GM18873 (cell line): ENCODE results near the gene PRR35.

Experiments used
- ATAC-seq: cut with Tn5 transposase; IDR thresholded peaks from one replicate; pipeline ENCODE4 v1.9.1; 2021; ENCODE audit warnings: mild to moderate bottlenecking, moderate library complexity, moderate number of reproducible peaks; ENCODE audit not compliant: unreplicated experiment, low FRiP score

PRR35 gene

DNA sequence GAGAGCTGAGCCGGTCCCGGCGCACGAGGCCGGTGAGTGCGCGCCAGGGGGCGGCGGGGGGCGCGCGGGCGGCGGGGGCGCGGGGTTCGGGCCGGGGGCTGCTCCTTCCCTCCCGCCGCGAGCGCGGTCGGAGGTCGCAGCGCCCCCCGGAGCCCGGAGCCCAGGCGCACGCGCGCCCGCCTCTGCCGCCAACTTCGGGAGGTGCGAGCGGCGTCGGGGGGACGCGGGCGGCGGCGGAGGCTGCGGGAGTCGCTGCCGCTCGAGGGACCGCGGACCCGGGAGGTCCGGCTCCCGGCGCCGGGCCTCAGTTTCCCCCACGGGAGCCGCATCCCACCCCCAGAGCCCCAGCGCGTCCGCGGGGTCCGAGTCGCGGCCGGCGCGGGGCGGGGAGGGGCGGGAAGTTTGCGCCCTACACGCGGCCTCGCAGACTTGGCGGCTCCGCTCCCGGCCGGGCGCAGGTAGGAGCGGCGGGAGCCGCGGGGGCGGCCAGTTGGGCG, at the start of gene PRR35:
Gene PRR35 (plus strand): TSS at position 191 of the 497 bp plus-strand sequence. CDS start 2,901 bp downstream, outside the sequence.
- ATAC-seq, result no peak

DNA sequence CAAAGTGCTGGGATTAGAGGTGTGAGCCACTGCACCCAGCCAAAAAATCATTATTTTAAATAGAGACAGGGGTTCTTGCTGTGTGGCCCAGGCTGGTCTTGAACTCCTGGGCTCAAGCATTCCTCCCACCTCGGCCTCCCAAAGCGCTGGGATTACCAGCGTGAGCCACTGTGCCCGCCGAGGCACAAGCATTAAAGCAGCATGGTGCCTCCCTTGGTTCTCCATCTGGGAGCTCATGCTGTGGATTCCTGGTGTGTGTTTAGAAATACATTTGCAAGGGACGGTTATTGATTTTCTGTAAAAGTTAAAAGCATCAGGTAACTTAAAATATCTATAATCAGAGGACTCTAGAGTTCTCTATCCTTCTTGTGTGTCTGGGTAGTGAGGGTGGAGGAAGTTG, 47.4 kb upstream of the PRR35 start:
- ATAC-seq, result no peak

DNA sequence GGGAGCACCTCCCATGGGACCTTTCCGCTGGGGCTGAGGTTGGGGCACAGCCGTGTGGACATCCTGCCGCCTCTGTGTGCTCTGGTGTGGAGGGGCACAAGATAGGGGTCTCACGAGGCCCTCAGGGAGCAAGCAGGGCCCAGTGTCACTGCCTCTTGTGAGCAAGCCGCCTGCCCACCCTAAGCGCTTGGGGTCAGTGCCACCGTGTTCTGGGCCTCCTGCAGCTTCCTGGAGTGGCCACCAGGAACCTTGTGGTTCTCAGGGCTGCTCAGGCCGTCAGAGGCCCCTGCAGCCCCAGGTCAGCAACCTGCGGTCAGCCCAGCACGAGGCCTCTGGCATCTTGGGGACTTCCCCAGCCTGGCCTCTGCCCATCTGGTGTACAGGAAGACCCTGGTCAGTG, 46.2 kb upstream of the PRR35 start:
- no peak for ATAC-seq

DNA sequence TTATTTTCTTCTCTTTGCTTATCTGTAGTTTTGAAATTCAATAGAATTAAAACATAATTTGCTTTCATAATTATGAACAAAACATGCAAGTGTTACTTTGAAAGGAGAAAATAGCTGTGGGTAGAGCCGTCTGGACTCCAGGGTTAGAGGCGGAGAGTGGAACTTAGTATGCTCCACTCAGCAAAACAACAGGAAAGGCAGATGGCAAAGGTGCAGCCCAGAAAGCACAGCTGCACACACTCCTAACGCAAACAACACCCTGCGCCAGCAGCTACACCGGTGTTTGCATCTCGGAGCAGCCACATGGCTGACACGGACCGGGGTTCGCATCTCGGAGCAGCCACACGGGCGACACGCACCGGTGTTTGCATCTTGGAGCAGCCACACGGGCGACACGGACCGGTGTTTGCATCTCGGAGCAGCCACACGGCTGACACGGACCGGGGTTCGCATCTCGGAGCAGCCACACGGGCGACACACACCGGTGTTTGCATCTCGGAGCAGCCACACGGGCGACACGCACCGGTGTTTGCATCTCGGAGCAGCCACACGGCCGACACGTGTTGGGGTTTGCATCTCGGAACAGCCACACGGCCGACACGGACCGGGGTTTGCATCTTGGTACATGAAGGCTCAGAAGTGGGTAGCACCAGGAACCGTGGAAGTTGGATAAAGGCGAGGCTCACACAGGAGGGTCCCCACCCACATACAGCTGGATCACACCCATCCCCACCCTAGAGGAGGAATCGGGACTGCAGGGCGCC, 44.8 kb upstream of the PRR35 start:
- no peak for ATAC-seq

DNA sequence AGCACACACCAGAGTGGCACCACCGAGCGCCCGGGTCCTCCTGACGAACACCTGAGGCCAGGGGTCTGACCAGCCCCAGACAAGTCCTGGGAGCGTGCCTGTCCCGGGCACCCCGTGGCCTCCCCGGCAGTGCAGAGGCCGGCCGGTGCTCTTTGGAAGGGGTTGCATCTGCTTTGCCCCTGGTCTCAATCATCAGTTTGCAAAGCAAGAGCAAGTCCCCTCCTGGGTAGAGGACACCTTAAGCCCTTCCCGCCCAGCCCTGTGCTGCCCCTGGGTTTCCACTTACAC, 44.3 kb upstream of the PRR35 start:
- no peak for ATAC-seq

DNA sequence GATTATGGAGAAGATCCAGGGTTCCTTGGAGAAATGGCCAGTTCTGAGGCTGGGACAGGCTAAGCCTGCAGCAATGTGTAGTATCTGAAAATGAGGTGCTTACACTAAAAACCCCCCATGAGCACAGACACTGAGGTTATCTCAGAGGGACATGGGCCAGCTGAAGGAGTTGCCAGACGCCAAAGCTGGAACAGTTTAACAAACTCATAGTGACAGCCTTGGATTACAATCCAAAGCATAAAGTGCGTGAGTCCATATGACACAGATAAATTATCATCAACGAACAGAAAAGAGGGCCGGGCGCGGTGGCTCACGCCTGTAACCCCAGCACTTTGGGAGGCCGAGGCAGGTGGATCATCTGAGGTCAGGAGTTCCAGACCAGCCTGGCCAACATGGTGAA, 43.9 kb upstream of the PRR35 start:
- no peak for ATAC-seq

DNA sequence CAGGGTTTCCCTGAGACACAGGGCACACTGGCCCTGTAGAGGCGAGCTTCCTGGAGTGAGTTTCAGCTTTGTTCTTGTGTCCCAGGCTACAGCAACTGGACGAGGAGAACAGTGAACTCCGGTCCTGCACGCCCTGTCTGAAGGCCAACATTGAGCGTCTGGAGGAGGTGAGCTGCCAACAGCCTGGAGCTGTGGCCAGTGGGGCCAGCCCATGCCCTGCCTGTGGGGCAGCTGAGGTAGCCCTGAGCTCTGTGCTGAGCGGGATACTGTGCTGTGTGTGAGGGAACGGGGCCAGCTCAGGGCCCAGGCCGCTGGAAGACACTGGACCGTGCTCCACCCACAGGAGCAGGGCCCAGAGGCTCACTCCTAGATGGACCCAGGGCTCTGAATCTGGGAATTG, 41.3 kb upstream of the PRR35 start:
- ATAC-seq, result no peak

DNA sequence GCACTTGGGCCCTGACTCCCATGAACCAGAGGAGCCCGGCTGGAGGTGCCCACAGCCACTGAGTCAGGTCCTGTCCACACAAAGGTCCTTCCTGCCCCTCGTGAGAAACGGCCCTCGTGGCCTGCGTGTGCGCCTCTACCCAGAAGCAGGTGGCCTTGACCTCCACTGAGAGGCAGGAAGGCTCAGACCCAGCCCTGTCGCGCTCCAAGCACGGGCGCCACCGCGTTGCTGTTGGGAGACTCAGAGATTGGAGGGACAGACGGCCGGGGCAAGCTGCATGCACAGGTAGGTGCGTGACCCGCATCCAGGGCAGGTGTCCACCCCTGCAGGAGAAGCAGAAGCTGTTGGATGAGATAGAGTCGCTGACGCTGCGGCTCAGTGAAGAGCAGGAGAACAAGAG, 40.8 kb upstream of the PRR35 start:
- no peak for ATAC-seq

DNA sequence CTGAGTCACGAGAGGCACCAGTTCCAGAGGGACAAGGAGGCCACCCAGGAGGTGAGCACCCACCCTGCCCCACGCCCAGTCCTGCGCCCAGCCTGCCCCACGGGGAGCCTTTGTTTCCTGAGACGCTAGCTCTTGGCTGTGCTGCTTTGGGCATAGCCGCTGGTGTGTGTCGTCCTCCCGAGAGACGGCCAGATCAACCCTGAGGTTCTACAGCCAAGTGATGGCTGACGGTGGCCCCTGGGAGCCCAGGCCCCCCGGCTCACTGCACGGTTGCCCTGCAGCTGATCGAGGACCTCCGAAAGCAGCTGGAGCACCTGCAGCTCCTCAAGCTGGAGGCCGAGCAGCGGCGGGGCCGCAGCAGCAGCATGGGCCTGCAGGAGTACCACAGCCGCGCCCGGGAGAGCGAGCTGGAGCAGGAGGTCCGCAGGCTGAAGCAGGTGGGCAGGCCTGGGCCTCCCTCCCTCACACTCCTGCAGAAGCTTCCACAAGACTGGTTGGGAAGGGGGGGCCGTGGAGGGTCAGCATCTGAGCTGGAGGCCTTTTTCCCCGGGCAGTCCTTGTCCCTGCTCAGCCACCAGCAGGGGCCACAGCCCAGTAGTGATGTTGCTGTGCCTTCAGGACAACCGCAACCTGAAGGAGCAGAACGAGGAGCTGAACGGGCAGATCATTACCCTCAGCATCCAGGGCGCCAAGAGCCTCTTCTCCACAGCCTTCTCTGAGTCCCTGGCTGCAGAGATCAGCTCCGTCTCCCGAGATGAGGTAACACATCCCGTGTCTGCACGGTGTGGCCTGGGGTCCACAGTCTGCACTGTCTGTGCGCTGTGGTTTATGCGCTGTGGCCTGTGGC, 40.1 kb upstream of the PRR35 start:
- no peak for ATAC-seq

DNA sequence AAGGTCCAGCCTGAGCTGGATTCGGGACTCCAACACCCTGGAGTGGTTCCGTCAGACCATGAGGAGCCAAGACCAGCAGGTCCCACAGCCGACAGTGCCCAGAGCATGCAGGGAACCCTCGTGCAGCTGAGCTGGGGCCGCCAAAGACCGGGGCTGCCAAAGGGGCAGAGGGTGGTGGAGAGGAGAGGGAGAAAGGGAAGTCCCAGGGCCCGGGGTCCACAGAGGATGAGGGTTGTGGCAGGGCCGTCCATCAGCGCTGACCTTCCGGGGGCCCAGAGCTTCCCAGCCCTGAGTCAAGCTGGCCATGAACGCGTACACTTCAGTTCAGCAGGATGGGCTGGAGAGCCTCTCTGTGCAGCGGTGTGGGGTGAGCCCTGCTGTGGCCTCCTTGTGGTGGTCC, 39.3 kb upstream of the PRR35 start:
- ATAC-seq, result no peak

DNA sequence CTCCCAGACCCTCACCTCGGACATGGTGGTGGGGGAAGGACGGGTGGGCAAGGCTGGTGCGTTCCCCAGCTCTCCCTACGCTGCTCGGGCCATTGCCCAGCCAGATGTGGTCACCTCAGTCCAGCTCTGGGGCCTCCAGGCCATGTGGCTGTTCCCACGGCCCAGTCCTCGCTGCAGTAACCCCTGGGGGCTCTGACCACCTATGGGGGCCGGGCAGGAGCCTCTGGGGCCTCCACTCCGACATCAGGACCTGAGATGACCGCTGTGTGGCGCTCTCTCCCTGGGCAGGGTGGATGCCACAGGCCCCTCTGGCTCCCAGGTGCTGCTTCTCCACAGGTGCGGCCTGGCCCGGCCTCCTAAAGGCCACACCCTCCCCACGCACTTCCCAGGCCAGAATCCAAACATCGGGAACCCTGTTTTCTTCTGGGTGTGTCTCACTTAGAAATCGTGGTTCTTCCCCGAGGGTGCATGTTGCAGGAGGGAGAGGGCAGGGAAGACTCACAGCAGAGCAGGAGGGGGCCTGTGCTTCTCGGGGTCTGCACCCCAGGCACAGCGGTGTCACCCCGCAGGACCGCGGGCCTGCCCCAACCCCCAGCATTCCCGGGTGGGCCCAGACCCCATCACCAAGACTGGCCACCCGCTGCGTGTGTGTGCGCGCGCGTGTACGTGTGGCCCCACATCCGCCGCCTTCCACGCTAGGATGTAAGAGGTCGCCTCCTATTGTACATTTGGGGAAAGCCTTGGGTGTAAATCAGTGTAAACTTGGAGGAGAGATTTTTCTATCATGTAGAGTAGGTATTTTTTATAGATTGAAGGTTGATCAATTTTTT, 38.6 kb upstream of the PRR35 start:
- ATAC-seq, result no peak

DNA sequence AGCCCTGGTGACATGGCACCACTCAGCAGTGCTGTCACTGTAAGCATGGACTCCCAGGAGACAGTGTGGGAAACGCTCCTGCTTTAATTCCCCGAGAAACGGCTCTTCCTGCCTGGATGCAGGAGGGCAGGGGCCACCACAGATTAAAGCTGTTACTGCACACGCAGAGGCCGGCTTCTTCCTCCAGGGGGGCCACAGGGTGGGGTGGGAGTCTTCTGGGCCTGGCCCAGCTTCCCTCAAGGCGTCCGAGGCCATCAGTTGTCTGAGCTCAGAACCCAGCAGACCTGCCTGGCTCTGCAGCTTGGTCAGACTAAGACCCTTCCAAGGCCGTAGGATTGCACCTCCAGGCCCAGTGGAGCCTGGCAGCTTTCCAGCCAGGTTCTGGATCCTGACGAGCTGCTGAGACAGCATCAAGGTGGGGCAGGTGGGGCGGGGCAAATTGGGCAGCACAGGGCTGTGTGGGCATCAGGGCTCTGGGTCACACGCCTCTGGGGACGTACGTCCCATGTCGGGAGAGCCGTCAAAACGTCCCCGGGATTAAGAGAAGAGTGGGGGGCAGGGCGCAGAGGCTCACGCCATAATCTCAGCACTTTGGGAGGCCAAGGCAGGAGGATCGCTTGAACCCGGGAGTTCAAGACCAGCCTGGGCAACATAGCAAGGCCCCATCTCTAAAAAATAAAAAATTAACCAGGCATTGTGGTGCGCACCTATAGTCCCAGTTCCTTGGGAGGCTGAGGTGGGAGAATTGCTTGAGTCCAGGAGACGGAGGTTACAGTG, 37.7 kb upstream of the PRR35 start:
- ATAC-seq, result no peak

DNA sequence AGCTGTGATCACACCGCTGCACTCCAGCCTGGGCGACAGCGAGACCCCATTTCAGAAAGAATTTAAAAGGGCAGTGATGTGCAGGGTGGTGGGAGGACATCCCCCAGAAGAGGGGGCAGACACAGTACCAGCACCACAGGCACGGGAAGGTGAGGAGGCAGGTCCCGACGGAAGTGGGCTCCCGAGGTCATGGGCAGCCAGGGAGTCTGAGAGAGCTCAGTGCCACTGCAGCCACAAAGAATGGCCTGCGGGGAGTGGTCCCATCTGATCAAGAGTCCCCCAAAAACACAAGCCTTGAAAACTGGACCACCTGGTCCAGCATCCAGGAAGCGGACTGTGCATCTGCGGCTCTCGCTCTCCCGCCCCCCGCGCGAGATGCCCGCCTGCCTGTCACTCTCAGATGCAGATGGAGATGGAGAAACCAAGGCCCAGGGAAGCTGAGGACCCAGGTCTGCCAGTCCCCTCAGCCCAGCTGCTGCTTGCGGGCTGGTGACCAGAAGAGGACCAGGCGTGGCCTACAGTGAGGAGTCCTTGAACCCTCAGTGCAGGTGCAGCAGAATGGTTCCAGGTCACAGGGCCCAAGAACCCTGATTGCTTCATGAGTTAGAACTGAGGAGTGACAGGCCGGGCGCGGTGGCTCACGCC, 37.0 kb upstream of the PRR35 start:
- no peak for ATAC-seq

DNA sequence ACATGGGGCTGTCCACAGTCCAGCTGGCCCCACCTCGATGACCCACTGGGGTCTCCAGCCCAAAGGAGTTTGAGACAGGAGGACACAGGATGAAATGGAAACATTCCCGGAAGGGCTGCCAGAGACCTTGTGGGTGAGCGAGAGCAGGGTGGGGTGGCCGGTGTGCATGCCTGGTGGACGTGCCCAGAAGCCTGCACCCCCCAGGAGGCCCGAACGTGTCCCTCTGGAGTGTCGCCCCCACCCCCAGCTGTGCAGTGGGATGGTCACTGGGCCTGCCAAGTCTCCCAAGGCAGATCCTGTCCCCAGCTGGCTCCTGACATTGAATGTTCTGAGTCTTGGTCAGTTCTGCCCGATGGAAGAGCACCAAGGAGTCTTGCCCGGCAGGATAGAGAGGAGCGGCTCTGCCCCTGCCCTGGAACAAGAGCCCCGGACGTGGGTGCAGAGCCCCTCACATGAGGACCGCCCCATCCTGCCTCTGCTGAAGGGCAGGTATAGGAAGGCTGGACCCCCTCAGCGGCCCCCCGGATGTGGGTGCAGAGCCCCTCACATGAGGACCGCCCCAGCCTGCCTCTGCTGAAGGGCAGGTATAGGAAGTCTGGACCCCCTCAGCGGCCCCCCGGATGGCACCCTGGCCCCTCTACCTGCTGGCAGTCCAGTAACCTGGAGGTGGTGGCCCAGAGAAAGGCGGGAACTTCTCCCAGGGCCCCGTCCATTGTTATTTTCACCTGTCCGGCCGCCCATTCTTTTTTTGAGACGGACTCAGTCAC, 35.7 kb upstream of the PRR35 start:
- no peak for ATAC-seq

DNA sequence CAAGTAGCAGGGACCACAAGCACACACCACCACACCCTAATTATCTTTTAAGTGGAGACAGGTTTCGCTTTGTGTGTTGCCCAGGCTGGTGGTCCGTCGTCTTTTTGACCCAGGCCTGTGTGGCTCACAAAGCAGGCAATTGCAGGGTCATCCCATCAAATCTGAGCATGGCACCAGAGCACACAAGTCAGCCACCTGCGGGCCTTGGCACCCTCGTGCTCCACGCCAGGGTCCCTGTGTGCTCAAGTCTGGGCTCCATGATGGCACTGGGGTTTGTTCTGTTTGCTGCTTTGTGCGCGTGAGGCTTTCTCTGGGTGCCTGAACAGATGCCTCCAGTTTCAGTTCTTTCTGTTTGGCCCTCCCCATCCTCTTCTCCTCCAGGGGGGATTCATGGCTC, 35.1 kb upstream of the PRR35 start:
- ATAC-seq, result no peak

DNA sequence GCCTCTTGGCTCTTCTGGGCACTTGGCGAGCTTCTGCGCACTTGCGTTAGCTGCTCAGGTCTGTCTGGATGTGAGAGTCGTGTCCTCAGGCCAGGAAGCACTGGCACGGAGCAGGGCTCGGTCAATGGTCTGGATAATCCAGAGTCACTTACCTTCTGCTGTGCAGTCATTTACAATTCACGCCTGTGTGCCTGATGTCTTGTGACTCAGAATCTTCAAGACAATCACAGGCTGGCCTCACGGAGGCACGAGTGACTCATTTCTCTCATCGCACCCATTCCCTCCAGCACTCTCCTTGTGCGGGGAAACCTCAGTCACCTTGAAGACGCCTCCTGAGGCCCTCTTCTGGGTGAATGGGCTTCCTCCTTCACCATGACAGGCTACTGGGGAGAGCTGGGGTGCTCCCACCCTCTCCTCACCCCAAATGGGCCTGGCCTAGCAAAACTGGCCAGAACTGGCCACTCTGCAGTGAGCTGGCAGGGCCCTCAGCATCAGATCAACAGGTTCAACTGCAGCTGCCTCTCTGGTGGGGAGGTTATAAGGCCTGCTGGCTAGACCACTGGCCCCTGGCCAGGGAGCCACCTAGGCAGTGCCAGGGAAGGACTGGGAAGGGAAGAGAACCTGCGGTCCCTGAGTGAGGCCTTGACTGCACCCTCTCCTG, 34.5 kb upstream of the PRR35 start:
- ATAC-seq, result no peak

DNA sequence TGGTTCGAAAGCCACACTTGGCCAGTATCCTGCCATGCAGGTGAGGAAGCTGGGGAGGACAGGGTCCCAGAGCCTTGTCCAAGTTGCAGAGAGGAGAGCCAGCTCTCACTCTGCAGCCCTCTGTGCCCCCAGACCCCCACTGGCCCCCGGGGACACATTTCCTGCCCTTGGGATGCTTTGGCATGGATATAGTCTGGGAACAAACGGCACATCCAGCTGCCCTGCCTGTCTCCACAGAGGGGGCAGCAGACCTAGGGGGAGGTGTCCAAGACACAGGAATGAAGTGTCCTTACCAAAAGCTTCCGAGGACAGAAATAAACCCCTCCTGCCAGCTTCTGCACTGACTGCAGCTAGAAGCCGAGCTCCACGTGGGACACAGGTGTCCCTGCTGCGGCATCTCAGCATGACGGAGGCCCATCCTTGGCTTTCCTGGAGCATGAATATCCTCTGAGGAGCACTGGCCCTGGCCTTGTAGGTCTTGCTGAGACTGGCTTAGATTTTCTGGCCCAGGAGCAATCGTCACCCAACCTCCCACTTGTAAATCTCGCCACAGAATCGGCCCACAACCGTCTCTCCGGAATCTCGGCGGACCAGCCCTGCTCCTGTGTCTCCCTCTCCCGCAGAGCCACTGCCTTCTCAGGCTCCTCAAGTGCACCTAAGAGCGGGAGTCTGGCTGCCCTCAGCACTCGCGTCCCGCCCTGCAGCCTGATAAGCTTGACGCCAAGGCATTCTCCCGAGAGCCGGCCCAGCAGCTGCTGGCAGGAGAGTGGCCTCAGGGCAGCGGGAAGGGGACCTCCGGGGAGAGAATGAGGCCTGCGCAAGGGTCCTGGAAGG, 33.8 kb upstream of the PRR35 start:
- no peak for ATAC-seq
